Measurements from ENCODE around the gene KIAA1217.

DNA sequence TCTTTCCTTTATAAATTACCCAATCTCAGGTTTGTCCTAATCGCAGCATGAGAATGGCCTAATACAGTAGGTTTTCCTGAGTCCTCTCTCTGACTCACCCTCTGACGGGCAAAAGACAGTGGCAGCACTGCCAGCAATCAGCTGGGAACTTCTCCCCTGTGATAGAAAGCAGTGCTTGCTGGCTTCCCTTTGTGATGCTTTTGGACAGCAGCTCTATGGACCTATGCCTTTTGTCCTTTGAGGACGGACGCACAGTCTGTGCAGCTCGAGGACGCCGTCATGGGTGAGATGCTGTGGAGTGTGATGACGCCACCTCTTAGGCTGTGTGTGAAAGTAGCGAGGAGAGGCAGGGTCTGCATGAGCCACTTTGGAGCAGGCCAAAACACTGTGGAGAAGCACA lies 68.8 kb downstream of the KIAA1217 start:
- TF ChIP-seq CTCF (IDR thresholded peaks at IDR 0.05; ENCODE audit: low read depth, low read length) (no peak), EZH2phosphoT487 (IDR thresholded peaks at IDR 0.05; ENCODE audit: low read depth) (no peak)
